ENCODE results near the gene PRSS50.
A peak's percentile ranks its signal among the peaks of the same experiment; 100 is the strongest.
"Not testable (repeated sequence)": the region's sequence is repeated elsewhere in the genome, so short reads cannot be mapped to it uniquely, and the experiment has no call there.

PRSS50 gene

DNA sequence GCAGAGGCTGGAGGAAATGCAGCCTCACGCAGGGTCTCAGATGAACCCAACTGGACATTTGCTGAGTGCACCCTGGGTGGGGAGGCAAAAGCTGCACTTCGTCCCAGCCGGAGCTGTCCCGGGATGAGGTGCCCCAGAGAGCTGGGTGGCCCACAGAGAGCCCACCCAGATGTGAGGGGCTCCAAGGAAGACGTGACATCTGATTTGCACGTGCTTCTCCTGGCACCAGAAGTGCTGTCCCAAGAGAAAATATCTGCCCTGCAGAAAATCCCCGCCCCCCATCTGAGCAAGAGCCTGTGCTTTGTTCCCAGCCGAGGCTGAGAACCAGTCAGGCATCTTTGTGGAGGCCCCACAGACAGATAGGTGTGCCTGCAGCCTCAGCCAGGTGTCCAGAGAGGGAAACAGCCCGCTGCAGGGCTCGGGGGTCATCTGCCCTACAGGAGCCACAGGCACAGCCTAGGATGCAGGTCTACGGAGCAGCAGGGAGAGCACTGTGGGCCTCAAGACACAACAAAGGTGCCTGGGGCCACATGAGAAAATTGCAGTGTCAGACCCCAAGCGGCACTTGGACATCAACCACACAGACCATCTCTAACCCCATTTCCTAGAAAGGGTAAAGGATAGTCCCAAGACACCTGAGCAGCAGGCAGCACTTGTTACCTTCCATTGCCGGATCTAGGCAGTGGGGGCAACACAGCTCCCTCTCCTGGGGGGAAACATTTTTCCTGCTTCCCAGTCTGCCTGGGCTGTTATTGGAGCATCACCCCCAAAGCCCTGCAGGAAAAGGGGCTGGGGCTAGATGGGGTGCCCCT is 10.7 kb downstream of the PRSS50 start:
- no peak for DNase-seq

DNA sequence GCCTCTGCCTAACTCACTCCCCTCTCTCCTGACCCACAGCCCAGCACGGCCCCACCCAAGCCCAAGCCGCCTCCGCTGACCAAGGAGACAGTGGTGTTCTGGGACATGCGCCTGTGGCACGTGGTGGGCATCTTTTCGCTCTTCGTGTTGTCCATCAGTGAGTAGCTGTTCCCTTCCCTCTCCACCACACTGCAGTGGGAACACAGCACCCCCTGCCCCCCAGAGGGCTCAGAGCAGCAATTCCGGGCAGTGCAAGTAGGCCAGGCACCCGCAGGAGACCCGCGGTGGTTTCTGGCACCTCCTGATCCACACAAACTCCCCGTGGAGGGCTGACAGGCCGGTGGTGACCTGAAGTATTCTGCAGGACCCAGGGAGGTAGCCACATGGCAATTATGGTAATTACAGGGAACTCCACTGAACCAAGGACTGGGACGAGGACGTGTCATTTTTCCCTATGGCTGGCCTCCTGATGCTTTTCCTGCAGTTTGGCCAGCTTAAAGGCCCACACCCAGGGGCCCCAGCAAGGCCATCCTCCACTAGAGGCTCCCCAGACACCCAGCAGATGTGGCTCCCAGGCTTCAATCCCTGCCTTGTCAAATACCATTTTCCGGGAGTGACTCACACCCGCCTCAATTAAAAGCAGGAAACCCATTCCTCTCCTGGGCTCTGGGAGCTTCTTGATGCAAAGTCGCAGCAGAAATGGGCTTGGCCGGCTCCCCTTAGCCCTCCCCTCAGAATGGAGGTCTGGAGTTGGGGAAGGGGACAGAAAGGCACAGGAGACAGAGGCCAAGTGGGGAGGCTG is 11.7 kb downstream of the PRSS50 start:
- peak; percentile 30 to 49 for DNase-seq

DNA sequence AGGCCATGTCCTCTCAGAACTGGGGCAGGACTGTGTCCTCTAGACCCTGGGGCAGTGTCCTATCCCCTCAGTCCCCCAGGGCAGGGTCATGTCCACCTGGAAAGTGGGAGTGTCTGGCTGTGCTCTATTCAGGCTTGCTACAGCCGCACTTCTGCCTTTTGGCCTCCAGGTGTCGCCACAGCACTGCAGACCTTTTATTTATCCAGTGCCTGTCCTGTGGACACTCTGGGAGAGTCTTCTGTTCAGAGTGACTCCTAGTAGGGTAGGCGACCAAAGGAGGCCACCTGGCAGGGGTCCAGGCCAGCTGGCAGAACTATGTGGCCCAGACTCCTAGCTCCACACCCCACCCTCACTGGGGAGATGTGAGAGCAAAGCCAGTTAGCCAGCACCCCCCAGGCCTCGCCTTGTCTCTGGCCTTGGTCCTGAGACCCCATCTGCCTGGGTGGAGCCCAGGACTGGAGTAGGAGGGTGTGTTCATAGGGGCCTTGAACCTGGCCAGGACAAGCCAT is 12.6 kb downstream of the PRSS50 start:
- peak; percentile 53 to 69 for DNase-seq

DNA sequence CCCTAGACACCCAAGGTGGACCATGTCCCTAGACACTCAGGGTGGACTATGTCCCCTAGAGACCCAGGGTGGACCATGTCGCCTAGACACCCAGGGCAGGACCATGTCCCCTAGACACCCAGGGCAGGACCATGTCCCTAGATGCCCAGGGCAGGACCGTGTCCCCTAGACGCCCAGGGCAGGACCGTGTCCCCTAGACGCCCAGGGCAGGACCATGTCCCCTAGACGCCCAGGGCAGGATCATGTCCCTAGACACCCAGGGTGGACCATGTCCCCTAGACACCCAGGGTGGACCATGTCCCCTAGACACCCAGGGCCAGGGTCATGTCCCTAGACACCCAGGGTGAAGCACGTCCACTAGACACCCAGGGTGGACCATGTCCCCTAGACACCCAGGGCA is 13.3 kb downstream of the PRSS50 start:
- not testable (repeated sequence) for DNase-seq

DNA sequence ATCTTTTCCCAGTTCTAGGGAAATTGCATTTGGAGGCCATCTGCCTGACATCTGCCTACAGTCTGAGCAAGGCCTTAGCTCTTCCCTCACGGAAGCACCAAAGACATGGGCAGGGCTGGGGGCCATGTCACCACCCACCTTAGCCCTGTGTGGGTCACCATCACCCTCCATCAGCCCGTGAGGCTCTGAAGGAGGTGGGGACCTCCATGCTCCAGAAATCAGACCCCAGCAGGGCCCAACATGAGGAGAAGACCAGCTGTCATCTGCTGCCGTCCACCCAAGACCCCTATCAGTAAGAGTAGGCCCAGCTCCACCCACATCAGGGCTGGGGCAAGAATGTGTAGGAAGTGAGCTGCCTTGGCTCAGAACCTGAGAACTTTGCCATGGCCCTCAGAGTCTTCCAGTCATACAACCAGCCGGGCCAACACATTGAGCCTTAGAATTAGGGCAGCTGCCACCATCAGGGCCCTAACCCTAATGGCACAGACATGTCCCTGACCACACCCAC is 14.6 kb downstream of the PRSS50 start:
- DNase-seq = no peak

DNA sequence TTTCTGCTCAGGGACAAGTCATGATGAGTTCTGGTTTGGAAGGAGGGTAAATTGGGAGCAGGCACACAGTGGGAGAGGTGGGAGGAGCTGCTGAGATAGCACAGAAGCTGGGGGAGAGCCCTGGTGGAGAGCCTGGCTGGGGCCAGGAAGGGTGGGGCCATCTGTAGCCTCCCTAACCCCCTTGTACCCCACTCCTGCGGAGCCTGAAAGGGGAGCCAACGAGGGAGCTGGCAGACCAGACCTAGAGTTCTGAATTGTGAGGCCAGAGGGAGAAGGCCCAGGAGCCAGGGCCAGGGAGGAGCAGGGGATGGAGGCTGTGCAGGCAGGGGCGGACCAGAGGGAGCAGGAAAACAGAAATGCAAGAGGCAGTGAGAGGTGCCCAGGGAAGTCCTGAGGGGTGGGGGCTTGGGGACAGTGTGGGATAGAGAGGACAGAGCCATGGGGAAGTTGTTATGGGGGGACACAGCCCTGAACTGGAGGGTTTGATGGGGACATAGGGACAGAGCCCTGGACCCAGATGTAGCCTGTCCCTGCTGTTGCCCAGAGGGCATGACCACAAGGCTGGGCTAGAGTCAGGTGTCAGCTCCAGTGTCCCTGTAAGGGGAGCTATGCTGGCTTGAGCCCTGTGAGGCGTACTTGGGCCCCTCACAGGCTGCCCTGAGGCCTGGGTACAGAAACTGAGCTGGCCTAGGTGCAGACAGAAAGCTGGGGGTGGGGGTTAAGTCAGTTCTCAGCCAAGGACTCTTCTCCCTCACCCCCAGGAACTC is 15.2 kb downstream of the PRSS50 start:
- no peak for DNase-seq

DNA sequence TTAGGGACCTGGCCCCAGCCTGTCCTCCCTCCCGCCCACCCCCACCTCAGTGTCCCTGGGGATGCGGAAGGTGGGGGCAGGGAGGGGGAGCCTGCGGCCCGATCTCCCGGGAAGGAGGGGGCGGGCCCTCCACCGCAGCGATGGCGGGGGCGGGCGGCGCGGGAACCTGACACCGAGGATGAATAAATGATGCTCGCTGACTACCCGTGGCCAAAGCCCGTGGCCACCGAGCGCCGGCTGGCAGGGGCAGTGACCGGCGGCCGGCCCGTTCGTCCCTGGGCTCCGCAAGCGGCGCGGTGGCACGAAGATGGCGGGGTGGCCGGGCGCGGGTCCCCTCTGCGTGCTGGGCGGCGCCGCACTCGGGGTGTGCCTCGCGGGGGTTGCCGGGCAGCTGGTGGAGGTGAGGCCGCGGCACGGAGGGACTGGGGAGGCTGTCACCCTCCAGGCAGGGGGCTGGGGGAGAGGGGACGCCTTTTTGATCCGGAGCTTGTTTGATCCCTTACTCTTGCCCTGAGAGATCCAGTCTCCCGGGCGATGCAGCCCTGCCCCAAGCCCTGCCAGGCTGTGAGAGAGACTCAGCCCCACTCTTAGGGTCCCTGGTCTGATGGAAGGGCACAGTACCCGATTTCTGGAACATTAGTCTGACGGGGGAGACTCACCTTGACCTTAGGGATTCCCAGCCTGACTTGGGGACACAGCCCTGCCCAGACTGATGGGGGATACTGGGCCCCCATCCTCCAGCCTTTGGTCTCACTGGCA is 16.3 kb downstream of the PRSS50 start, which contains the start of gene TMIE:
TMIE (plus strand) TSS at position 212 of the 759 bp plus-strand sequence; CDS start at position 308, 96 bp downstream.
- no peak for DNase-seq

- peak in 1 of 2 experiments; percentile 50 for DNase-seq
These were observed 16.9 kb downstream of the PRSS50 start for GRCh38 chr3:46700772-46701171.

DNA sequence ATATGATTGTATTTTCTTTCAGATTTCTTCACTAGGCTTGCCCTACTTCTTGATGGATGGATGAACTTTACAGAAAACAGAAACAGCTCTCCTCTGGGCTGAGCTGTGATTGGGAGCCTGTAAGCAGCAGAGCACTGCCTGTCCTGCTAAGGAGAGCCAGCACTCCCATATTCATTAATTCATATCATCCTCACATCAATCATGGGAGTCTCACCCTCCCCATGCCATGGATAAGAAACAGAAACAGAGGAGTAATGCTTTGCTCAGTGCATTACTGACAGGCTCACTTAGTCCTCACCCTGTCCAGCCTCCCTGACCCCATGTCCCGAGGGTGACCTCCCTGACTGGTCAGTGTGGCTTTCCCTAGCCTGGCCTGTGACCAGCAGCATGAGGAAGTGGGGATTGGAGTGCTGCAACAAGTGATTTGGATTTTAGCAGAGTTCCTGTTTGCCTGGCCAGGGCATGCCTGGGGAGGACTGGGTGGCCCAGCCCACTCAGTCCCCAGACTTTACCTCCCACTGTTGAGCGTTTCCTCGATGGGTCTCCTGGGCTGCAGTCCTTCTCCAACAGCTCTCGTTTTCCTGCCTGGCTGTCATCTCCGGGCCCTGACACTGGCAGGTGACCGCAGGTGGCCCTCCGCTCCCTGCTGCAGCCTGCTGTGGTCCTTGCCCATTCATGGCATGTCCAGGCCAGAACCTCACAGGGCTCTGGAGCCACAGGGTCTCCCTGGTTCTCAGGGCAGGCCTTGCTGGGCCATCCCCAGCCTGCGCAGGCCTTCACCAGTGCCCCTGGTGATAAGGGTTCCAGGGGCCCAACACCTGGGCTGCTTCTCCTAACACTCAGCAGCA is 17.8 kb downstream of the PRSS50 start:
- no peak for DNase-seq

- no peak for DNase-seq
These were observed 21.4 kb downstream of the PRSS50 start for GRCh38 chr3:46695962-46696894.

DNA sequence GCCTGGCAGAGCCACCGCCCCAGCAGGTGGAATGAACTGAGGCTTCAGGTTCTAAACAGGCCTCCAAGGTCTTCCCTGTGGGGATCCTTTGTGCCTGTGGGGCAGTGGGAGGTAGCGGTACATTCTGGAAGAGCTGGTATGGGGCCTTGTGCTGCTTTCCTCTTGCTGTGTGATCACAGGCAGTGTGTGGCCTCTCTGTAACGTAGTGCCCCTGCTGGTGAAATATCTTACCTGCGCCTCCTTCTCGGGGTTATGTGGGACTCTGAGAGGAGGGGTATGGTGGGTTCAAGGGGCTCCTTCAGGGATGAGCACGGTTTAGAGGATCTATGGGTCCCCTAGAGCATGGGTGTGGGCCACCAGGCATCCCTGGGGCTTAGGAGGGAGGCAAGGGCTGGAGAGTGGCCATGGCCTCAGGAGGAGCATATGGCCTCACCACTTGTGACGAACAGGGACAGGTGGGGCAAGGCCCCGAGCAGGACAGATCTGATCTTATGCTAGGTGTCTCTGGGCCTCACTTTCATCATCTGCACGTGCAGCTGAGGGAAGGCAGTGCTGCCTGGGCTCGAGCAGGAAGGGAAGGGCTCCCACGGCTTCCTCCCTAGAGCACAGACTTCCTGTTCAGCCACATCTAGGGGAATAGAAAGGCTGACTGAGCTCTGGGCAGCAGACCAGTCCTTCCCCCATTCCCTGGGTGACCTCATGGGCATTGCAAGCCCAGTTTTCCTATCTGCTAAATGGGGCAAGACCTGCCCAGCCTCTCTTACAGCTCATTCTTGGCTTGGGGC is 22.3 kb downstream of the PRSS50 start:
- DNase-seq = no peak

- no peak for DNase-seq
These were observed 23.1 kb downstream of the PRSS50 start for GRCh38 chr3:46694520-46694919.

DNA sequence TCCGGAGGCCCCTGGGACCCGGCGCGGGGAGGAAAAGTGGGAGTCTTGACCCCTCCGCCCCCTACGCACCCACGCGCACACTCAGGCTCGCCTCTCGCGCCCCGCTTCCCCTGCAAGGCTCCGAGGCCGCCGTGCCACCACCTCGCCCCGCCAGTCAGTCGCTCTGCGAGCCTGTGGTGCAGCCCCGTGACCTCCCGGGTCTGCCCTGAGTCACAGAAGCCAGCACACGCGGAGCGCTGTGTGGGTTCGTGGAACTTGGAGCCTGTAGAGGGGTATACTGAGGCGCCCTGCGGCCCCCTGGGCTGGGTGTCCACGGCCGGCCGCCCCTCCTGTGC is 23.8 kb downstream of the PRSS50 start:
- no peak for DNase-seq

DNA sequence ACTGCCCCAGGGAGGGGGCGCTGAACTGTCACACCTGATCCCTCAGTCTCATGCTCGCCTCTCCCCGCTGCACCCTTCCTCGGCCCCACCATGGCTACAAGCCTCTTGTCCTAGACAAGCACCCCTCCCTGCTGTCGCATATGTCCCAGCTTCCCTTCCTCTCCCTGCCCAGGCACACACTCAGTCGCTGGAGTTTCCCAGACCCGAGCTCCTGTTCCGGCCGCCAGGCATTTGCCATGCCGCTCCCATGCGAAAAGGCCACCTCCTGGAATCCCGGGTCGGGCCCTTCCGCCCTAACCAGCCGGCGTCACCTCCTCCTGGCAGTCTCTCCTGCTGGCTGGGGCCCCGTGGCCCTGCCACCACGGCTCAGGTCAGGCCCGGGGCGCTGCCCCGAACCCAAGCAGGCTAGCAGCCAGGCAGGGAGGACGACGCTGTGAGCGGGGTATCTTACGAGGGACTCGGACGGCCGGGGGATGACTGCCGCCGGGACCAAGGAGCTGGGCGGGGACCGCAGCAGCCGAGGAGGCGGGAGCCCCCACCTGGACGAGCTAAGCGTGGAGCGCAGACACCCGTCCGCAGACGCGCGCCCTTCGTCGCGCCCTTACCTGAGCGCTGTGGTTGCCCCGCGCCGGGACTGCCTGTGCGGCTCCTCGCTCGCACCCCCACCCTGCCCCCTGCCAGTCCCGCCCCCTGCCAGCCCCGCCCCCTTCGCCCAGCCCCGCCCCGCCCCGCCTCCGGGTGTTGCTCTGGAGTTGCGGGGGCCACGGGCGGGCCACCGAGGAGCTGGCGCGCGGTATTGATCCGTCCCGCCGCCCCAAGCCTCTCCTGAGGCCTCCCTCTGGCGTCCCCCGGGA is 24.4 kb downstream of the PRSS50 start, which contains the start of gene ALS2CL:
ALS2CL (minus strand) TSS at position 642 of the 854 bp plus-strand sequence. CDS start 4,239 bp downstream, outside the sequence.
- DNase-seq = no peak

GRCh38 chr3:46692566-46692990 is 25.1 kb downstream of the PRSS50 start:
- DNase-seq = no peak

- DNase-seq = no peak
These were observed 26.9 kb downstream of the PRSS50 start for GRCh38 chr3:46690798-46691197.

DNA sequence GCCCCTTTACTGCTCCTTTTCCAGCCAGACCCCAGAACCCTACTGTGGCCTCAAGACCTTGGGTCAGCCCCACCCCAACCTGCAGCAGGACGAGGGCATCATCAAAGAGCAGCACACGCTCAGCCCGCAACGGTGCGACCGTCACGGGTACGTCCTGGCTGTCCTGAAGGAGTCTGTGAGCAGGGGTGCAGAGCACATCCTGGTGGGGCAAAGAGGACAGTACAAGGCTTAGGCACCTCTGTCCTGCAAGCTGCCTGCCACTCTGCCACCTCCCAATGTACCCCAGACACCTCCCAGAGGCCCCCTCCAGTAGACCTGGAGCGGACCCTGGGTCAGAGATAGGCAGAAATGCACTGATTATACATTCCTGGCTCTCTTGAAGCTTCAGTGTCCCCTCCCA is 32.2 kb downstream of the PRSS50 start:
- DNase-seq = no peak

GRCh38 chr3:46684891-46685290 is 32.8 kb downstream of the PRSS50 start:
- no peak for DNase-seq

Data from NCI-H2081 (cell line).